Activated CD8-positive, alpha-beta memory T cell treated with anti-CD3 and anti-CD28 coated beads for 48 hours (primary cell): ENCODE results near the gene L2HGDH.
"Not testable (repeated sequence)": the region's sequence is repeated elsewhere in the genome, so short reads cannot be mapped to it uniquely, and the experiment has no call there.

Experiments used
- DNase-seq, 3 experiments: peaks; one replicate each; pipeline ENCODE4 v3.0.0-alpha.2; 2020; ENCODE audit warnings: low read depth in 2 of 3, low spot score in 2 of 3

Gene L2HGDH

GRCh38 chr14:50340045-50340444 lies 28.0 kb upstream of the L2HGDH start:
- DNase-seq = no peak

GRCh38 chr14:50339178-50339804 lies 27.3 kb upstream of the L2HGDH start:
- no peak for DNase-seq

GRCh38 chr14:50338587-50338986 lies 26.6 kb upstream of the L2HGDH start:
- no peak for DNase-seq

- DNase-seq = no peak
Observed at GRCh38 chr14:50335989-50336824, 24.2 kb upstream of the L2HGDH start.

- no peak for DNase-seq
Observed at GRCh38 chr14:50335389-50335788, 23.4 kb upstream of the L2HGDH start.

GRCh38 chr14:50334211-50334610 lies 22.2 kb upstream of the L2HGDH start:
- no peak for DNase-seq

- DNase-seq = no peak
Observed at GRCh38 chr14:50333014-50333509, 21.0 kb upstream of the L2HGDH start.

- no peak for DNase-seq
Observed at GRCh38 chr14:50331596-50331995, 19.6 kb upstream of the L2HGDH start.

- DNase-seq = no peak
Observed at GRCh38 chr14:50321009-50321660, 9.1 kb upstream of the L2HGDH start.

GRCh38 chr14:50320283-50320682 lies 8.3 kb upstream of the L2HGDH start:
- no peak for DNase-seq

GRCh38 chr14:50319721-50320120 lies 7.7 kb upstream of the L2HGDH start:
- DNase-seq = no peak

- DNase-seq = no peak
Observed at GRCh38 chr14:50319293-50319692, 7.3 kb upstream of the L2HGDH start.

GRCh38 chr14:50318031-50318626 lies 6.1 kb upstream of the L2HGDH start:
- no peak for DNase-seq

- not testable (repeated sequence) for DNase-seq
Observed at GRCh38 chr14:50314098-50314497, 2.1 kb upstream of the L2HGDH start.

GRCh38 chr14:50312734-50313054 lies 665 bp upstream of the L2HGDH start:
- DNase-seq = no peak

GRCh38 chr14:50311337-50311971 lies 575 bp downstream of the L2HGDH start:
- DNase-seq = no peak

- DNase-seq = no peak
Observed at GRCh38 chr14:50310445-50310844, 1.6 kb downstream of the L2HGDH start.

- no peak for DNase-seq
Observed at GRCh38 chr14:50308363-50308915, 3.6 kb downstream of the L2HGDH start.

- DNase-seq = no peak
Observed at GRCh38 chr14:50303744-50304471, 8.1 kb downstream of the L2HGDH start.

- DNase-seq = no peak
Observed at GRCh38 chr14:50301914-50302313, 10.1 kb downstream of the L2HGDH start.
